ENCODE results near the gene SLC22A31.

- TF ChIP-seq CTCF (IDR thresholded peaks at IDR 0.05), result no peak
- TF ChIP-seq POLR2A (IDR thresholded peaks at IDR 0.05), result no peak
Measured at GRCh38 chr16:89210165-89210903, 10.0 kb upstream of the SLC22A31 start.

All from thyroid gland (tissue), 4 donors.